GM23338 (cell line): ENCODE measurements around the gene UBQLNL. TPM values are rescaled to one million over a fixed set of nuclear protein-coding genes. Genes with fewer than 3 reads are reported as not detected.

ENCODE experiments used
- ATAC-seq: fragments of 200-7000 bp; cut with Tn5 transposase; 3 replicates; pipeline ENCODE4 v1.9.1; 2020
- DNase-seq: peaks from one replicate; pipeline ENCODE4 v3.0.0-alpha.2; 2015; ENCODE audit warnings: low spot score
- H2AFZ ChIP-seq: fragments of 200-600 bp; sonication (generic); 2 replicates; pipeline ENCODE4 v1.8.0; 2016; ENCODE audit warnings: antibody characterized with exemption, mild to moderate bottlenecking, moderate library complexity
- H3F3A ChIP-seq: fragments of 200-600 bp; sonication (generic); replicated peaks from 2 replicates; pipeline ENCODE4 v1.8.0; 2017; ENCODE audit warnings: antibody characterized with exemption, mixed run types, low read depth
- H3K27ac ChIP-seq: fragments of 200-600 bp; sonication (generic); 2 replicates; pipeline ENCODE4 v1.6.1; 2016; ENCODE audit warnings: low read depth
- H3K27me3 ChIP-seq: fragments of 200-600 bp; sonication (generic); 2 replicates; pipeline ENCODE4 v1.8.0; 2016; ENCODE audit warnings: mild to moderate bottlenecking, mixed run types, moderate library complexity; ENCODE audit not compliant: insufficient read depth
- H3K36me3 ChIP-seq: fragments of 200-600 bp; sonication (generic); 2 replicates; pipeline ENCODE4 v1.8.0; 2016; ENCODE audit warnings: mild to moderate bottlenecking; ENCODE audit not compliant: insufficient read depth
- H3K4me1 ChIP-seq: fragments of 200-600 bp; sonication (generic); 2 replicates; pipeline ENCODE4 v1.8.0; 2016; ENCODE audit warnings: mild to moderate bottlenecking, moderate library complexity; ENCODE audit not compliant: insufficient read depth
- H3K4me2 ChIP-seq: fragments of 200-600 bp; sonication (generic); 2 replicates; pipeline ENCODE4 v1.7.1; 2017; ENCODE audit warnings: mixed run types
- H3K4me3 ChIP-seq: fragments of 200-600 bp; sonication (generic); 2 replicates; pipeline ENCODE4 v1.6.1; 2016; ENCODE audit warnings: mixed run types
- H3K79me2 ChIP-seq: fragments of 200-600 bp; sonication (generic); replicated peaks from 2 replicates; pipeline ENCODE4 v1.8.0; 2017; ENCODE audit warnings: mild to moderate bottlenecking; ENCODE audit not compliant: insufficient read depth
- H3K9me2 ChIP-seq: fragments of 200-600 bp; sonication (generic); 2 replicates; pipeline ENCODE4 v1.8.0; 2017; ENCODE audit not compliant: insufficient read depth
- H4K20me1 ChIP-seq: fragments of 200-600 bp; sonication (generic); replicated peaks from 2 replicates; pipeline ENCODE4 v1.8.0; 2017; ENCODE audit warnings: mild to moderate bottlenecking; ENCODE audit not compliant: insufficient read depth
- H3K27ac Mint-ChIP-seq: 2 replicates; pipeline ENCODE4 v1.8.0; 2020; ENCODE audit warnings: inconsistent platforms, mild to moderate bottlenecking, moderate library complexity, mixed read lengths
- H3K27me3 Mint-ChIP-seq: 3 replicates; pipeline ENCODE4 v1.8.0; 2022; ENCODE audit warnings: low read depth, mild to moderate bottlenecking, moderate library complexity, mixed read lengths, inconsistent platforms; ENCODE audit not compliant: insufficient read depth, poor library complexity
- H3K36me3 Mint-ChIP-seq: 3 replicates; pipeline ENCODE4 v1.8.0; 2021; ENCODE audit warnings: low read depth, mild to moderate bottlenecking, inconsistent platforms, moderate library complexity, mixed read lengths
- H3K4me1 Mint-ChIP-seq: 3 replicates; pipeline ENCODE4 v1.8.0; 2020; ENCODE audit warnings: mild to moderate bottlenecking, inconsistent platforms, mixed read lengths
- H3K4me3 Mint-ChIP-seq: 3 replicates; pipeline ENCODE4 v1.8.0; 2021; ENCODE audit warnings: moderate library complexity, mild to moderate bottlenecking, inconsistent platforms, mixed read lengths
- H3K9me3 Mint-ChIP-seq: 3 replicates; pipeline ENCODE4 v1.8.0; 2020; ENCODE audit warnings: moderate library complexity, mild to moderate bottlenecking, inconsistent platforms, mixed read lengths
- CREB1 ChIP-seq: fragments of 250-450 bp; sonication (Bioruptor Pico); IDR thresholded peaks from 2 replicates; pipeline ENCODE4 v1.5.0; 2020; ENCODE audit warnings: low read depth, mild to moderate bottlenecking, moderate library complexity
- EZH2 ChIP-seq: fragments of 200-600 bp; sonication (generic); IDR thresholded peaks from one replicate; pipeline ENCODE4 v1.8.0; 2017; ENCODE audit warnings: antibody characterized with exemption, mild to moderate bottlenecking, low read depth; ENCODE audit not compliant: unreplicated experiment
- EZH2phosphoT487 ChIP-seq: fragments of 200-600 bp; sonication (generic); IDR thresholded peaks from one replicate; pipeline ENCODE4 v1.8.1; 2018; ENCODE audit warnings: antibody characterized with exemption; ENCODE audit not compliant: unreplicated experiment
- JUNB ChIP-seq: IDR thresholded peaks from one replicate; pipeline ENCODE4 v1.6.1; 2016; ENCODE audit warnings: antibody characterized with exemption; ENCODE audit not compliant: unreplicated experiment
- NANOG ChIP-seq: IDR thresholded peaks from 2 replicates; pipeline ENCODE4 v1.6.1; 2016; ENCODE audit warnings: antibody characterized with exemption, borderline replicate concordance
- POLR2AphosphoS5 ChIP-seq: IDR thresholded peaks from 2 replicates; pipeline ENCODE4 v1.6.1; 2016; ENCODE audit warnings: antibody characterized with exemption, low read depth
- STAT1 ChIP-seq: IDR thresholded peaks from one replicate; pipeline ENCODE4 v1.6.1; 2016; ENCODE audit warnings: antibody characterized with exemption; ENCODE audit not compliant: unreplicated experiment
- ZNF114 ChIP-seq: fragments of 250-450 bp; sonication (Bioruptor Pico); IDR thresholded peaks from 2 replicates; pipeline ENCODE4 v1.5.0; 2020; ENCODE audit warnings: mild to moderate bottlenecking, moderate library complexity
- ZNF331 ChIP-seq: fragments of 250-450 bp; sonication (Bioruptor Pico); IDR thresholded peaks from 2 replicates; pipeline ENCODE4 v1.5.0; 2020; ENCODE audit warnings: low read depth, mild to moderate bottlenecking, moderate library complexity
- ZNF462 ChIP-seq: fragments of 250-450 bp; sonication (Bioruptor Pico); IDR thresholded peaks from 2 replicates; pipeline ENCODE4 v1.5.0; 2020; ENCODE audit warnings: mild to moderate bottlenecking, moderate library complexity
- polyA plus RNA-seq: library from polyadenylated mRNA; unstranded; fragments of >200 nt; fragmentation: Nextera tagmentation; extraction: Ambion mirVana; gene quantifications from 2 replicates; pipeline ENCODE4 v1.2.1, GENCODE V29; 2016
- total RNA-seq: library from RNA; depleted of rRNA; stranded (reverse); fragments of >200 nt; shearing (Covaris generic); gene quantifications from 2 replicates; pipeline ENCODE4 v1.2.3, GENCODE V29; 2014
- TF ChIP-seq, protein P1 (sequence below): IDR thresholded peaks from 2 replicates; pipeline ENCODE4 v1.6.1; 2016; ENCODE audit warnings: antibody characterized with exemption
- TF ChIP-seq, protein P2 (sequence below): IDR thresholded peaks from one replicate; pipeline ENCODE4 v1.6.1; 2018; ENCODE audit warnings: antibody characterized with exemption; ENCODE audit not compliant: unreplicated experiment
- TF ChIP-seq, protein P3 (sequence below), 2 experiments: fragments of 200-600 bp in 1 of 2; sonication (generic) in 1 of 2; conservative IDR thresholded peaks; 2 replicates each; pipeline versions ENCODE4 v1.5.1 to v1.6.1; 2016 to 2017; ENCODE audit warnings: antibody characterized with exemption in 2 of 2, low read depth in 2 of 2, mild to moderate bottlenecking in 2 of 2, moderate library complexity in 1 of 2

Gene UBQLNL
- total and polyA plus RNA-seq, 2 experiments from 2014 or later = 0.52 TPM; not detected in 1

DNA sequence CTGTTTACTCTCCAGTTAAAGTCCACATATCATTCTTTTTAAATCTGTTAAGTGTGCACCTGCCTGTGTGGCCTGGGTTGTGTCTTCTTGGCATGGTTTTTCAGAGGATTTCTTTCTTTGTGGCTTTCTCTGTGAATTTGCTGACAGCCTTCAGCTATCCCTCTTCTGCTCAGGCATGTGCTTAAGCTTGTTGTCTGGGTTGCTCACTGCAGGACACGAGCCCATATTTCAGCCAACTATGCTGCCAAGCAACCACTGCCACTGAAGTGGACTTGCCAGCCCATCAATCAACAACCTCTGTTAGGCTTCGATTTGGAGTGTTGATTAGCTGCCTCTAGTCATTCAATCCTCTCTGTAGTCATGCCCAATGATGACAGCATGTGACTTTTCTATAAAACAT is 49.0 kb downstream of the UBQLNL start:
- 0 out of 2 replicates have a peak, but pooled peaks cover 9% of the 10 kb centered on the region for H3K9me2 ChIP-seq
- no peak for TF ChIP-seq NANOG
- TF ChIP-seq ZNF114 (CRISPR knock-in tag) = no peak
- TF ChIP-seq, protein P1, sequence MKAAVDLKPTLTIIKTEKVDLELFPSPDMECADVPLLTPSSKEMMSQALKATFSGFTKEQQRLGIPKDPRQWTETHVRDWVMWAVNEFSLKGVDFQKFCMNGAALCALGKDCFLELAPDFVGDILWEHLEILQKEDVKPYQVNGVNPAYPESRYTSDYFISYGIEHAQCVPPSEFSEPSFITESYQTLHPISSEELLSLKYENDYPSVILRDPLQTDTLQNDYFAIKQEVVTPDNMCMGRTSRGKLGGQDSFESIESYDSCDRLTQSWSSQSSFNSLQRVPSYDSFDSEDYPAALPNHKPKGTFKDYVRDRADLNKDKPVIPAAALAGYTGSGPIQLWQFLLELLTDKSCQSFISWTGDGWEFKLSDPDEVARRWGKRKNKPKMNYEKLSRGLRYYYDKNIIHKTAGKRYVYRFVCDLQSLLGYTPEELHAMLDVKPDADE = no peak
- TF ChIP-seq, protein P2, sequence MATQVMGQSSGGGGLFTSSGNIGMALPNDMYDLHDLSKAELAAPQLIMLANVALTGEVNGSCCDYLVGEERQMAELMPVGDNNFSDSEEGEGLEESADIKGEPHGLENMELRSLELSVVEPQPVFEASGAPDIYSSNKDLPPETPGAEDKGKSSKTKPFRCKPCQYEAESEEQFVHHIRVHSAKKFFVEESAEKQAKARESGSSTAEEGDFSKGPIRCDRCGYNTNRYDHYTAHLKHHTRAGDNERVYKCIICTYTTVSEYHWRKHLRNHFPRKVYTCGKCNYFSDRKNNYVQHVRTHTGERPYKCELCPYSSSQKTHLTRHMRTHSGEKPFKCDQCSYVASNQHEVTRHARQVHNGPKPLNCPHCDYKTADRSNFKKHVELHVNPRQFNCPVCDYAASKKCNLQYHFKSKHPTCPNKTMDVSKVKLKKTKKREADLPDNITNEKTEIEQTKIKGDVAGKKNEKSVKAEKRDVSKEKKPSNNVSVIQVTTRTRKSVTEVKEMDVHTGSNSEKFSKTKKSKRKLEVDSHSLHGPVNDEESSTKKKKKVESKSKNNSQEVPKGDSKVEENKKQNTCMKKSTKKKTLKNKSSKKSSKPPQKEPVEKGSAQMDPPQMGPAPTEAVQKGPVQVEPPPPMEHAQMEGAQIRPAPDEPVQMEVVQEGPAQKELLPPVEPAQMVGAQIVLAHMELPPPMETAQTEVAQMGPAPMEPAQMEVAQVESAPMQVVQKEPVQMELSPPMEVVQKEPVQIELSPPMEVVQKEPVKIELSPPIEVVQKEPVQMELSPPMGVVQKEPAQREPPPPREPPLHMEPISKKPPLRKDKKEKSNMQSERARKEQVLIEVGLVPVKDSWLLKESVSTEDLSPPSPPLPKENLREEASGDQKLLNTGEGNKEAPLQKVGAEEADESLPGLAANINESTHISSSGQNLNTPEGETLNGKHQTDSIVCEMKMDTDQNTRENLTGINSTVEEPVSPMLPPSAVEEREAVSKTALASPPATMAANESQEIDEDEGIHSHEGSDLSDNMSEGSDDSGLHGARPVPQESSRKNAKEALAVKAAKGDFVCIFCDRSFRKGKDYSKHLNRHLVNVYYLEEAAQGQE = no peak
- TF ChIP-seq EZH2phosphoT487 = no peak
- TF ChIP-seq JUNB = no peak
- no peak for TF ChIP-seq STAT1
- TF ChIP-seq, protein P3, sequence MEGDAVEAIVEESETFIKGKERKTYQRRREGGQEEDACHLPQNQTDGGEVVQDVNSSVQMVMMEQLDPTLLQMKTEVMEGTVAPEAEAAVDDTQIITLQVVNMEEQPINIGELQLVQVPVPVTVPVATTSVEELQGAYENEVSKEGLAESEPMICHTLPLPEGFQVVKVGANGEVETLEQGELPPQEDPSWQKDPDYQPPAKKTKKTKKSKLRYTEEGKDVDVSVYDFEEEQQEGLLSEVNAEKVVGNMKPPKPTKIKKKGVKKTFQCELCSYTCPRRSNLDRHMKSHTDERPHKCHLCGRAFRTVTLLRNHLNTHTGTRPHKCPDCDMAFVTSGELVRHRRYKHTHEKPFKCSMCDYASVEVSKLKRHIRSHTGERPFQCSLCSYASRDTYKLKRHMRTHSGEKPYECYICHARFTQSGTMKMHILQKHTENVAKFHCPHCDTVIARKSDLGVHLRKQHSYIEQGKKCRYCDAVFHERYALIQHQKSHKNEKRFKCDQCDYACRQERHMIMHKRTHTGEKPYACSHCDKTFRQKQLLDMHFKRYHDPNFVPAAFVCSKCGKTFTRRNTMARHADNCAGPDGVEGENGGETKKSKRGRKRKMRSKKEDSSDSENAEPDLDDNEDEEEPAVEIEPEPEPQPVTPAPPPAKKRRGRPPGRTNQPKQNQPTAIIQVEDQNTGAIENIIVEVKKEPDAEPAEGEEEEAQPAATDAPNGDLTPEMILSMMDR (conservative IDR thresholded peaks at IDR 0.05; ENCODE audit: low read depth in 2 of 2) = no peak
- TF ChIP-seq ZNF331 (CRISPR knock-in tag) = no peak
- no peak for TF ChIP-seq ZNF462 (CRISPR knock-in tag)
- TF ChIP-seq CREB1 (CRISPR knock-in tag) = no peak
- no peak for TF ChIP-seq EZH2
- no peak for TF ChIP-seq POLR2AphosphoS5
- Mint-ChIP-seq H3K4me3 (no peak overlapping the region), H3K36me3 (no peaks in the 10 kb centered on the region), H3K27ac (no peak overlapping the region), H3K4me1 (no peaks in the 10 kb centered on the region), H3K27me3 (no peaks in the 10 kb centered on the region), H3K9me3 (no peaks in the 10 kb centered on the region)
- no peak for ATAC-seq
- no peak overlapping the region for H2AFZ ChIP-seq
- H3K27ac ChIP-seq = no peak overlapping the region
- no peak overlapping the region for H3K4me2 ChIP-seq
- no peak for DNase-seq
- H3K27me3 ChIP-seq = no peaks in the 10 kb centered on the region
- H3K79me2 ChIP-seq = no peaks in the 10 kb centered on the region
- no peaks in the 10 kb centered on the region for H3K36me3 ChIP-seq
- H3K4me1 ChIP-seq = no peaks in the 10 kb centered on the region
- no peaks in the 10 kb centered on the region for H3F3A ChIP-seq
- H3K4me3 ChIP-seq = no peak overlapping the region
- H4K20me1 ChIP-seq = no peaks in the 10 kb centered on the region
